Left renal cortex interstitium (tissue), 4 donors: ENCODE measurements around the gene RBFOX1. TPM values are rescaled to one million over a fixed set of nuclear protein-coding genes. Genes with fewer than 3 reads are reported as not detected.

ENCODE experiments used
- DNase-seq, 4 donors: peaks; one replicate each; pipeline ENCODE4 v3.0.0-alpha.2; 2013; ENCODE audit warnings: low read depth in 4 of 4, low spot score in 2 of 4, missing footprints in 1 of 4
- polyA plus RNA-seq, 4 donors: library from polyadenylated mRNA; unstranded; fragments of 120-200 nt; gene quantifications; one replicate each; pipeline ENCODE4 v1.2.1, GENCODE V29; 2013; ENCODE audit not compliant: insufficient read length in 4 of 4

RBFOX1 gene
- polyA plus RNA-seq, 4 donors: 2.3 to 4.6 (median 2.6) TPM

GRCh38 chr16:7511549-7512260 is 179.1 kb downstream of the RBFOX1 start:
- DNase-seq: no peak

GRCh38 chr16:7512503-7512902 is 179.9 kb downstream of the RBFOX1 start:
- no peak for DNase-seq

GRCh38 chr16:7513429-7513828 is 180.8 kb downstream of the RBFOX1 start:
- no peak for DNase-seq

- no peak for DNase-seq
Measured at GRCh38 chr16:7515543-7515942, 182.9 kb downstream of the RBFOX1 start.

- no peak for DNase-seq
Measured at GRCh38 chr16:7517496-7517895, 184.9 kb downstream of the RBFOX1 start.

GRCh38 chr16:7518158-7518557 is 185.5 kb downstream of the RBFOX1 start:
- no peak for DNase-seq

GRCh38 chr16:7521834-7522233 is 189.2 kb downstream of the RBFOX1 start:
- DNase-seq: no peak

- DNase-seq: no peak
Measured at GRCh38 chr16:7524419-7524818, 191.8 kb downstream of the RBFOX1 start.

- no peak for DNase-seq
Measured at GRCh38 chr16:7526736-7527135, 194.1 kb downstream of the RBFOX1 start.

- DNase-seq: no peak
Measured at GRCh38 chr16:7532534-7532933, 199.9 kb downstream of the RBFOX1 start.

- no peak for DNase-seq
Measured at GRCh38 chr16:7534749-7535148, 202.1 kb downstream of the RBFOX1 start.

GRCh38 chr16:7541026-7541425 is 208.4 kb downstream of the RBFOX1 start:
- DNase-seq: no peak

- DNase-seq: peak in 2 of 4 donors; percentile 20 to 29
Measured at GRCh38 chr16:7545251-7545650, 212.6 kb downstream of the RBFOX1 start.

GRCh38 chr16:7546948-7547347 is 214.3 kb downstream of the RBFOX1 start:
- DNase-seq: no peak

- no peak for DNase-seq
Measured at GRCh38 chr16:7547736-7548135, 215.1 kb downstream of the RBFOX1 start.

GRCh38 chr16:7548796-7549318 is 216.2 kb downstream of the RBFOX1 start:
- no peak for DNase-seq

- no peak for DNase-seq
Measured at GRCh38 chr16:7550096-7550495, 217.5 kb downstream of the RBFOX1 start.

GRCh38 chr16:7555459-7555858 is 222.8 kb downstream of the RBFOX1 start:
- no peak for DNase-seq

- DNase-seq: no peak
Measured at GRCh38 chr16:7561908-7562405, 229.3 kb downstream of the RBFOX1 start.

GRCh38 chr16:7566360-7566759 is 233.7 kb downstream of the RBFOX1 start:
- DNase-seq: no peak

- no peak for DNase-seq
Measured at GRCh38 chr16:7571366-7571765, 238.7 kb downstream of the RBFOX1 start.

GRCh38 chr16:7577588-7577987 is 244.9 kb downstream of the RBFOX1 start:
- no peak for DNase-seq
